ENCODE measurements around the gene RAPGEFL1.
"Not testable (repeated sequence)": the region's sequence is repeated elsewhere in the genome, so short reads cannot be mapped to it uniquely, and the experiment has no call there.

RAPGEFL1 gene

DNA sequence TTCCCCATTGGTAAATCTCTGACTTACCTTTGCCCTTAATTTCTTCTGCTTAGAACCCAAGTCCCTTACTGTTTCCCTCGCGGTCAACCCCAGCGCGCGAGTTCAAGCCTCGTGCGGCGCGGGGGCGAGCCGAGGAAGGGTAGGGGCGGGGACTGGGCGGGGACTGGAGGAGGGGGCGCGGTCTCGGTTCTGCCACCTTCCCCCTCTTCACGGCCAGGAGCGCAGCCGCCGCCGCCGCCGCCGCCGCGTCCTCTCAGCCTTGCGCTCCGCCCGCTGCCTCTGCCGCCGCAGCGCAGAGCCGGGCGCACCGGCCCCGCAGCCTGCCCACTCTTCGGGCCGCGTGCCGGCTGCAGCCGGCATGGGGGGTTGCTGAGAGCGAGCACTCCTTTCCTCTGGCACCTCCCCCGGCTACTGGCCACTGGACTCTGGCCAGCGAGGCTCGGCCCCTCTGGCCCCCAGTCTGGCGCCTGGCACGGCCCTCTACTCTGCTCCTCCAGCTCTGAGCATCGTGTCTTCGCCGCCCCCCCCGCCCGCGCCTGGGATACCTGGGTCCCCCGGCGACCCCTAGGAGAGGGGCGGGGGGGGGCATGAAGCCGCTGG lies at the start of gene RAPGEFL1:
Gene RAPGEFL1, plus strand, starts transcription at position 196 of the 600 bp plus-strand sequence. Its CDS starts 392 bp downstream, at position 588.
- no peak for FAIRE-seq

DNA sequence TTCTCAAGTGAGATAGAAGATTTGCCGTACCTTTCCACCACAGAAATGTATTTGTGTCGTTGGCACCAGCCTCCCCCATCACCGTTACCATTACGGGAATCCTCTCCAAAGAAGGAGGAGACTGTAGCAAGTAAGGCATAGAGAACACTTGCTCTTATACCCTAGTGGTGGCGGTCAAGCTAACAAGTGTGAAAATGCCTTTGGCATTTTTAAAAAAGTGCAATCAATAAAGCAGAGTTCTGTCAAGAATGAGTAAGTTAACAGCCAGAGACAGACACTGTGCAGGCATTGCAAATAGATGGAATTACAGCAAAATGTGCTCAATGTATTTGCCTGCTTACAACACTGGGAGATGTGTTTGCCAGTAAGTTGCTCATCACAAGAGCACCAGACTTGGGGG lies 47.8 kb upstream of the RAPGEFL1 start:
- FAIRE-seq = no peak

- FAIRE-seq = no peak
Measured at GRCh38 chr17:40130352-40131042, 46.8 kb upstream of the RAPGEFL1 start.

DNA sequence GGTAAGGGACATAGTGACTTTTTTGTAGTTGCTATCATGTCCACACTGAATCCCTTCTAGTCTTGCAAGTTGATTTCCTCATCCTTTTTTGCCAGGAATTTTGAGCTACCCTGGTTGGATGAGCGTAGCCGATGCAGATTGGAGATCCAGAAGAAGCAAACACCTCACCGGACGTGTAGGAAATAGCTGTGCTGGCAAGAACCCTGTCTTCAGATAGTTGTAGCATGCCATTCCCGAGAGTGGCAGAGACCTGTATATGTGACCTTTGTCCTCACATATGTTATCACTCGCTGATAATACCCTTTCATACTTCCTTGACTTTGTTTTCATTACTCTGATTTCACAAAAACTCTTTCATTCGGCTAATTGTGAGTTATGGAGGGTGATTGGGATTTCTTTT lies 43.1 kb upstream of the RAPGEFL1 start:
- FAIRE-seq = no peak

DNA sequence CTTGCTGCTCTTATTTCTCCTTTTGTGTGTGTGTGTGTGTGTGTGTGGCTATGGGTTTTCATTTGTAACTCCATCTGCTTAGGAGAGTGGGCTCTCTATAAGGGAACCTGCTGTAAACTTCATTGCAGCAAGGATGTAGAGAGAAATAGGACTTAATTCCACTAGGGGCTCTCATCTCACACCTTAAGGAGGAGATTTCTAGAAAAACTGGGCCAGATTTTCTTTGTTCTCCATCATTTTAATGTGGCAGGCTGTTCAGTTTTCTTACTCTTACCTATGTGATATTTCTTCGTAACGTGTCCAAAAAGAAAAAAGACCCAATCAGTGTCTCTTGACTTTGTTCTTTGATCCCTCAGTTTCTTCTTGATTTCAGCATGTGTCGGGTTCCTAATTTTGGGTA lies 41.5 kb upstream of the RAPGEFL1 start:
- FAIRE-seq = no peak

DNA sequence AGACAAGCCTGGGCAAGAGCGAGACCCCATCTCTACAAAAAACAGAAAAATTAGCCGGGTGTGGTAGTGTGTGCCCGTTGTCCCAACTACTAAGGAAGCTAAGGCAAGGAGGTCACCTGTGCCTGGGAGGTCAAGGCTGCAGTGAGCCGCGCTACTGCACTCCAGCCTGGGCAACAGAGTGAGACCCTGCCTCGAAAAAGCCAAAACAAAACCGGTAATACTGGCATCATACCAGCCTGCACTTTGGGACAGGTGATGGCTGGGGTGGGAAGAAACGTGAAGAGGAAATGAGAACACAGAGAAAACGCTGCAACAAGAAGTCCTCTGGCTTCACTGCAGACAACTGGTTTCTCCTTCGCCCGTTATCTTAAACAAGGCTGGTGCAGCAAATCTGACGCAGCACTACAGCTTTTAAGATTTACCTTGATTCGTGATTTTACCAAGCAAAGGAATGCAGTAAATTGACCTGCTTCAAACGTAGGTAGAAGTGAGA lies 37.7 kb upstream of the RAPGEFL1 start:
- FAIRE-seq = no peak

DNA sequence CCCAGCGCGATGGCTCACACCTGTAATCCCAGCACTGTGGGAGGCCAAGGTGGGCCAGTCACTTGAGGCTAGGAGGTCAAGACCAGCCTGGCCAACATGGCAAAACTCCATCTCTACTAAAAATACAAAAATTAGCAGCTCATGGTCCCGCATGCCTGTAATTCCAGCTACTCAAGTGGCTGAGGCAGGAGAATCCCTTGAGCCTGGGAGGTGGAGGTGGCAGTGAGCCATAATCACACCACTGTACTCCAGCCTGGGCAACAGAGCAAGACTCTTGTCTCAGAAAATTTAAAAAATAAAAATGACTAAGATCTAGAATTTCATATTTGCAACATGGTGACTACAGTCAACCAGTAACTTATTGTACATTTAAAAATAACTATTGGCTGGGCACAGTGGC lies 34.1 kb upstream of the RAPGEFL1 start:
- FAIRE-seq = not testable (repeated sequence)

DNA sequence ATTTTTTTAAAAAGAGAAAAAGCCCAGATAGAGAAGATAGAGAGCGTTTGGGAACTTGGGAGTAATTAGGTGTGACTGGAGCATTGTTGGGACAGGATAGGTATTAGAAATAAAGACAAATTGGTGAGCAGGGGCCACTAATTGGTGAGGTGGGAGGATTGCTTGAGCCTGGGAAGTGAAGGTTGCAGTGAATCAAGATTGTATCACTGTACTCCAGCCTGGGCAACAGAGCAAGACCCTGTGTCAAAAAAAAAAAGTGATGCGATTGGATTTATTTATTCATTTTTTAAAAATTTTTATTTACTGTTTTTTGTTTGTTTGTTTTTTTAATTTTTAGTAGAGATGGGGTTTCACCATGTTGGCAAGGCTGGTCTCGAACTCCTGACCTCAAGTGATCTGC lies 31.8 kb upstream of the RAPGEFL1 start:
- FAIRE-seq = no peak

GRCh38 chr17:40148527-40148926 lies 28.7 kb upstream of the RAPGEFL1 start:
- FAIRE-seq = no peak

- FAIRE-seq = no peak
Measured at GRCh38 chr17:40150276-40150675, 27.0 kb upstream of the RAPGEFL1 start.

DNA sequence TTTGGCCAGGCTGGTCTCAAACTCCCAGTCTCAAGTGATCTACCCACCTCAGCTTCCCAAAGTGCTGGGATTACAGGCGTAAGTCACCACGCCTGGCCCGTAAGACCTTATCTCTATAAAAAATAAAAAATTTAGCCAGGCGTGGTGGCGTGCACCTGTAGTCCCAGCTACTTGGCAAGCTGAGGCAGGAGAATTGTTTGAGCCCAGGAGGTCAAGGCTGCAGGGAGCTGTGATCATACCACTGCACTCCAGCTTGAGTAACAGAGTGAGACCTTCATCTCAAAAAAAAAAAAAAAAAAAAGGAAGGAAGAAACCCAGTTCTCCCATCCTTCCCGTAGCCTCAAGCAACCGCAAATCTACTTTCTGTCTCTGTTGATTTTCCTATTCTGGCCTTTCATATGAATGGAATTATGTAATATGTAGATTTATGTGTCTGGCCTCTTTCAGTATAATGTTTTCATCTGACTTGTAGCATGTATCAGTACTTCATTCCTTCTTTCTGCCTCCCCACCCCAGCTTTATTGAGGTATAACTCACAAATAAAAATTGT lies 25.8 kb upstream of the RAPGEFL1 start:
- FAIRE-seq = no peak

GRCh38 chr17:40153603-40154236 lies 23.6 kb upstream of the RAPGEFL1 start:
- FAIRE-seq = no peak

DNA sequence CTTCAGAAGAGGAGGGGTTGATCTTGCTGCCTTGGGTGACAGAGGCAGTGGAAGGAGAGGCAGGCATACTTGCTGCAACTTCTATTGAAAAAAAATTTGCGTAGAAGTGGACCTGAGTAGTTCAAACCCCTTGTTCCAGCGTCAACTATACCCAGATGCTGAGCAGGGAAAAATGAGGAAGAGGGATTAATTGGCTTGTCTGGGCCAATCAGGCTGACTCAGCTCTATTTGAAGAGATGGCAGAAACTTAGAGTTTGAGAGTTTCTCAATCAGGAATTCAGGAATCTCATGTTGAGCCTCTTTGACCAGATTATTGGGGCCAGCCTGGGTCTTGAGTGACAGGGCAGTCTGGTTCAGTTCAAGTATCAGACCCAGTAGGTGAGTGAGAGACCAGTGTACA lies 19.3 kb upstream of the RAPGEFL1 start:
- FAIRE-seq = no peak

DNA sequence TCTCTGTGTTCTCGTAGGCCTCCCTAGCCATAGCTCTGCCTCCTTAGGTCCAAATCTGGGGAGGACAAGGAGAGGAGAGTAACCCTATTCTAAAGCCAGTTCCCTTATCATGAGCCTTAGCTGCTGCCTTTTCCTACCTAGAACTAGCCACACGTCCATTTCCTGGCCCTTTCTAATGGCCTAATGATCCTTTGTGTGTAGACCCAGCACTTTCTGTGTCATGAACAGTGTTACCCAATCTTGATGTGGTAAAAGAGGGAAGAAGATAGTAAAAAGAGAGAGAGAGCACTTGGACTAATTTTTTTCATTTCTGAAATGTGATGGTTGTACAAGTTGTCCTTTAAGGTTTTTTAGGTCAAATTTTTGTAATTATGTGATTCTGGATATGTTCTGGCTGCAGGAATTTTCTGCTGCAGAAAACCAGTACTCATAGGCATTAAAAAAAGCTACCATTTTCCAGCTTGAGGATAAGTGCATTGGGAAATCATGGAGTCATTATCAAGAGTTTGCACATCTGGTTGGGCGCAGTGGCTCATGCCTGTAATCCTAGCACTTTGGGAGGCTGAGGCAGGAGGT lies 18.7 kb upstream of the RAPGEFL1 start:
- FAIRE-seq = no peak

DNA sequence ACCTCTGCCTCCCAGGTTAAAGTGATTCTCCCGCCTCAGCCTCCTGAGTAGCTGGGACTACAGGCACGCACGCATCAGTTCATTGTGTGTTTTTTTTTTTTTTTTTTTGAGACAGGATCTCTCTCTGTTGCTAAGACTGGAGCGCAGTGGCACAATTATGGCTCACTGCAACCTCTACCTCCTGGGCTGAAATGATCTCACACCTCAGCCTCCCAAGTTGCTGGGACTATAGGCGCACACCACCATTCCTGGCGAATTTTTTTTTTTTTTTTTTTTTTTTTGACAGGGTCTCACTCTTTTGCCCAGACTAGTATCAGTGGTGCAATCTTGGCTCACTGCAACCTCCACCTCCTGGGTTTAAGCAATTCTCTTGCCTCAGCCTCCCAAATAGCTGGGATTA lies 17.8 kb upstream of the RAPGEFL1 start:
- no peak for FAIRE-seq

- no peak for FAIRE-seq
Measured at GRCh38 chr17:40167685-40168261, 9.5 kb upstream of the RAPGEFL1 start.

- FAIRE-seq = peak; percentile 62
Measured at GRCh38 chr17:40168262-40168832, 8.9 kb upstream of the RAPGEFL1 start.

- FAIRE-seq = no peak
Measured at GRCh38 chr17:40170325-40170724, 6.9 kb upstream of the RAPGEFL1 start.

GRCh38 chr17:40171750-40172149 lies 5.5 kb upstream of the RAPGEFL1 start:
- FAIRE-seq = no peak

DNA sequence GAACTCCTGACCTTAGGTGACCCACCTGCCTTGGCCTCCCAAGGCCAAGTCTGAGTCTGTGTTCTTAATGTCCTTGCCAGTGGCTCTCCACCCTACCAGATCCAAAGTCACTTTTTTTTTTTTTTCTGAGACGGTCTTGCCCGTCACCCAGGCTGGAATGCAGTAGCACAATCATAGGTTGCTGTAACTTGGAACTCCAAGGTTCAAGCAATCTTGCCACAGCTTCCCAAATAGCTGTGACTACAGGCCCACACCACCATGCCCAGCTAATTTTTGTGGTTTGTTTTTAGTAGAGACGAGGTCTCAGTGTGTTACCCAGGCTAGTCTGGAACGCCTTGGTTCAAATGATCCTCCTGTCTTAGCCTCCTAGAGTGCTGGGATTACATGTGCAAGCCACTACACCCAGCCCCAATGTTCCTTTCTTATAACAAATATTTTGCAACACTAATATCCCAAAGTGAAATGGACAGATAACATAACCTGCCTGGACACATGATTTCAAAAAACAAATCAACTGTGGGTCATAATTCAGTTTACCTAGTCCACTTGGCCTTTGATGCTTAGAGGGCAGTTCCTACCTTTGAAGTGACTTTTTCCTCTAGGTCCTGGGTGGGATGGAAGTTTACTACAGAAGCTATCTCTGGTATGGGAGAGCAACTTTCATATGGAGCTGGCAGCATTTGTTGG lies 4.0 kb upstream of the RAPGEFL1 start:
- no peak for FAIRE-seq

- no peak for FAIRE-seq
Measured at GRCh38 chr17:40173778-40174135, 3.5 kb upstream of the RAPGEFL1 start.

DNA sequence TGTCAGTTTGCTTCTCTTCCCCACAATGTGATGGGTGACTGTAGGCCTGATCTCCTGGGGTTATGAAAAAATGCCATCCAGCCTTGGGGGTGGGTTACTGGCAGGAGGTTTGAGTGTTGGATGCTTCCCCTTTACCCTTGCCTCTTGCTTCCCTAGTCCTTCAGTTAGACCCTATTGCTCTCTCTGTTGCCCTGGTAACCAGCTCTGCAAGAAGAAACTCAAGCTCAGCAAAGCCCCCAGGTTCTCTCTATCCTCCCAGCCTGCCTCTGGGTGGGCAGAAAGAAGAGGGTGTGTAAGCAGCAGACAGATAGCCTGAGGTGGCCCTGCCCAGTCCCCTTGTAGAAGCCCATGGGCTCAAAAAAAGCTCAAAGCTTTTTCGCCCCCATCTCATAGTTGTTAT lies 2.8 kb upstream of the RAPGEFL1 start:
- no peak for FAIRE-seq

Data from TTC549 (cell line).